Measurements from ENCODE around the gene GDI2.

GDI2 gene

GRCh38 chr10:5774987-5775620, 38.1 kb downstream of the GDI2 start:
- H3K36me3 ChIP-seq (ENCODE audit: control insufficient read depth, insufficient read depth, low read length), result peaks cover 2% of the 10 kb centered on the region
- no peak overlapping the region for H3K23ac ChIP-seq (ENCODE audit: low read length)
- no CpG with 5 or more reads among the region's 8 CpGs for WGBS (ENCODE audit: extremely low coverage, insufficient coverage, low lambda C conversion rate)
- no peak overlapping the region for H3K4me2 ChIP-seq (ENCODE audit: low read length)
- no peak overlapping the region for H3K9ac ChIP-seq (ENCODE audit: low read length)
- H2BK5ac ChIP-seq (ENCODE audit: low read length), result no peak overlapping the region
- H2AK5ac ChIP-seq (ENCODE audit: low read length), result no peak overlapping the region
- peaks cover 47% of the 10 kb centered on the region for H3K79me2 ChIP-seq (ENCODE audit: control insufficient read depth, insufficient read depth, low read length)
- H4K8ac ChIP-seq (ENCODE audit: low read depth, low read length), result no peak overlapping the region
- no peak overlapping the region for H4K5ac ChIP-seq (ENCODE audit: low read length)
- H2BK15ac ChIP-seq (replicated peaks; ENCODE audit: low read depth), result no peak overlapping the region
- H3K56ac ChIP-seq (ENCODE audit: low read length), result no peak overlapping the region
- no peak overlapping the region for H3K18ac ChIP-seq (ENCODE audit: low read length)
- no peaks in the 10 kb centered on the region for H3K4me1 ChIP-seq (ENCODE audit: control insufficient read depth, low read depth, low read length)
- DNase-seq, result no peak
- no peak overlapping the region for H3K27ac ChIP-seq (ENCODE audit: low read depth, low read length)
- no peak overlapping the region for H3K4ac ChIP-seq (ENCODE audit: low read depth, low read length)
- no peaks in the 10 kb centered on the region for H3K27me3 ChIP-seq (ENCODE audit: insufficient read depth, low read length, poor library complexity)
- H2BK120ac ChIP-seq (ENCODE audit: low read depth, low read length), result no peak overlapping the region
- H3K79me1 ChIP-seq (ENCODE audit: low read length), result peaks cover 17% of the 10 kb centered on the region
- no peak overlapping the region for H3K4me3 ChIP-seq (ENCODE audit: low read length)

- peaks cover 2% of the 10 kb centered on the region for H3K79me1 ChIP-seq (ENCODE audit: low read length)
- no peak overlapping the region for H4K8ac ChIP-seq (ENCODE audit: low read depth, low read length)
- H3K23ac ChIP-seq (ENCODE audit: low read length), result no peak overlapping the region
- no CpG with 5 or more reads among the region's 2 CpGs for WGBS (ENCODE audit: extremely low coverage, insufficient coverage, low lambda C conversion rate)
- H2BK5ac ChIP-seq (ENCODE audit: low read length), result no peak overlapping the region
- H3K18ac ChIP-seq (ENCODE audit: low read length), result no peak overlapping the region
- peaks cover 7% of the 10 kb centered on the region for H3K36me3 ChIP-seq (ENCODE audit: control insufficient read depth, insufficient read depth, low read length)
- no peak overlapping the region for H3K4me2 ChIP-seq (ENCODE audit: low read length)
- no peak overlapping the region for H3K4me3 ChIP-seq (ENCODE audit: low read length)
- H4K5ac ChIP-seq (ENCODE audit: low read length), result no peak overlapping the region
- no peaks in the 10 kb centered on the region for H3K4me1 ChIP-seq (ENCODE audit: control insufficient read depth, low read depth, low read length)
- H3K79me2 ChIP-seq (ENCODE audit: control insufficient read depth, insufficient read depth, low read length), result peaks cover 2% of the 10 kb centered on the region
- no peak overlapping the region for H2BK120ac ChIP-seq (ENCODE audit: low read depth, low read length)
- H2AK5ac ChIP-seq (ENCODE audit: low read length), result no peak overlapping the region
- no peak overlapping the region for H3K9ac ChIP-seq (ENCODE audit: low read length)
- DNase-seq, result no peak
- H3K4ac ChIP-seq (ENCODE audit: low read depth, low read length), result no peak overlapping the region
- no peak overlapping the region for H2BK15ac ChIP-seq (replicated peaks; ENCODE audit: low read depth)
- H3K27me3 ChIP-seq (ENCODE audit: insufficient read depth, low read length, poor library complexity), result no peaks in the 10 kb centered on the region
- no peak overlapping the region for H3K27ac ChIP-seq (ENCODE audit: low read depth, low read length)
- H3K56ac ChIP-seq (ENCODE audit: low read length), result no peak overlapping the region
Observed at GRCh38 chr10:5766189-5766588, 47.0 kb downstream of the GDI2 start.

GRCh38 chr10:5765617-5766016, 47.6 kb downstream of the GDI2 start:
- Histone ChIP-seq H3K4me3 (ENCODE audit: low read length) (no peak overlapping the region), H3K79me1 (ENCODE audit: low read length) (peaks cover 2% of the 10 kb centered on the region), H3K27ac (ENCODE audit: low read depth, low read length) (no peak overlapping the region), H3K56ac (ENCODE audit: low read length) (no peak overlapping the region), H2AK5ac (ENCODE audit: low read length) (no peak overlapping the region), H3K9ac (ENCODE audit: low read length) (no peak overlapping the region), H2BK120ac (ENCODE audit: low read depth, low read length) (no peak overlapping the region), H3K18ac (ENCODE audit: low read length) (no peak overlapping the region), H3K4ac (ENCODE audit: low read depth, low read length) (no peak overlapping the region), H3K4me2 (ENCODE audit: low read length) (no peak overlapping the region), H3K27me3 (ENCODE audit: insufficient read depth, low read length, poor library complexity) (no peaks in the 10 kb centered on the region), H3K4me1 (ENCODE audit: control insufficient read depth, low read depth, low read length) (no peaks in the 10 kb centered on the region), H4K5ac (ENCODE audit: low read length) (no peak overlapping the region), H3K23ac (ENCODE audit: low read length) (no peak overlapping the region), H4K8ac (ENCODE audit: low read depth, low read length) (no peak overlapping the region), H3K36me3 (ENCODE audit: control insufficient read depth, insufficient read depth, low read length) (peaks cover 8% of the 10 kb centered on the region), H3K79me2 (ENCODE audit: control insufficient read depth, insufficient read depth, low read length) (peaks cover 2% of the 10 kb centered on the region), H2BK15ac (replicated peaks; ENCODE audit: low read depth) (no peak overlapping the region), H2BK5ac (ENCODE audit: low read length) (no peak overlapping the region)
- WGBS (ENCODE audit: extremely low coverage, insufficient coverage, low lambda C conversion rate), result no CpG with 5 or more reads among the region's 2 CpGs
- DNase-seq, result no peak

GRCh38 chr10:5764422-5765297, 48.6 kb downstream of the GDI2 start:
- no peak overlapping the region for H2BK5ac ChIP-seq (ENCODE audit: low read length)
- H2BK15ac ChIP-seq (replicated peaks; ENCODE audit: low read depth), result no peak overlapping the region
- no peak overlapping the region for H3K23ac ChIP-seq (ENCODE audit: low read length)
- H3K18ac ChIP-seq (ENCODE audit: low read length), result no peak overlapping the region
- H2BK120ac ChIP-seq (ENCODE audit: low read depth, low read length), result no peak overlapping the region
- peaks cover under 1% of the 10 kb centered on the region for H3K79me2 ChIP-seq (ENCODE audit: control insufficient read depth, insufficient read depth, low read length)
- H3K4me2 ChIP-seq (ENCODE audit: low read length), result no peak overlapping the region
- no peak overlapping the region for H3K9ac ChIP-seq (ENCODE audit: low read length)
- H3K4me1 ChIP-seq (ENCODE audit: control insufficient read depth, low read depth, low read length), result no peaks in the 10 kb centered on the region
- H4K8ac ChIP-seq (ENCODE audit: low read depth, low read length), result no peak overlapping the region
- H3K56ac ChIP-seq (ENCODE audit: low read length), result no peak overlapping the region
- H4K5ac ChIP-seq (ENCODE audit: low read length), result no peak overlapping the region
- H2AK5ac ChIP-seq (ENCODE audit: low read length), result no peak overlapping the region
- H3K27ac ChIP-seq (ENCODE audit: low read depth, low read length), result no peak overlapping the region
- no peaks in the 10 kb centered on the region for H3K27me3 ChIP-seq (ENCODE audit: insufficient read depth, low read length, poor library complexity)
- no peak overlapping the region for H3K4ac ChIP-seq (ENCODE audit: low read depth, low read length)
- H3K36me3 ChIP-seq (ENCODE audit: control insufficient read depth, insufficient read depth, low read length), result peaks cover 12% of the 10 kb centered on the region
- no peak for DNase-seq
- no CpG with 5 or more reads among the region's 10 CpGs for WGBS (ENCODE audit: extremely low coverage, insufficient coverage, low lambda C conversion rate)
- H3K4me3 ChIP-seq (ENCODE audit: low read length), result no peak overlapping the region
- H3K79me1 ChIP-seq (ENCODE audit: low read length), result peaks cover 2% of the 10 kb centered on the region

GRCh38 chr10:5762531-5762930, 50.7 kb downstream of the GDI2 start:
- H2AK5ac ChIP-seq (ENCODE audit: low read length), result no peak overlapping the region
- H2BK15ac ChIP-seq (replicated peaks; ENCODE audit: low read depth), result no peak overlapping the region
- no peak overlapping the region for H2BK5ac ChIP-seq (ENCODE audit: low read length)
- no CpG with 5 or more reads among the region's 1 CpG for WGBS (ENCODE audit: extremely low coverage, insufficient coverage, low lambda C conversion rate)
- H3K9ac ChIP-seq (ENCODE audit: low read length), result no peak overlapping the region
- no peak overlapping the region for H3K27ac ChIP-seq (ENCODE audit: low read depth, low read length)
- H3K56ac ChIP-seq (ENCODE audit: low read length), result no peak overlapping the region
- no peaks in the 10 kb centered on the region for H3K79me2 ChIP-seq (ENCODE audit: control insufficient read depth, insufficient read depth, low read length)
- no peaks in the 10 kb centered on the region for H3K4me1 ChIP-seq (ENCODE audit: control insufficient read depth, low read depth, low read length)
- H3K27me3 ChIP-seq (ENCODE audit: insufficient read depth, low read length, poor library complexity), result no peaks in the 10 kb centered on the region
- H3K18ac ChIP-seq (ENCODE audit: low read length), result no peak overlapping the region
- H3K23ac ChIP-seq (ENCODE audit: low read length), result no peak overlapping the region
- no peak overlapping the region for H3K4me2 ChIP-seq (ENCODE audit: low read length)
- no peak overlapping the region for H3K4me3 ChIP-seq (ENCODE audit: low read length)
- H4K5ac ChIP-seq (ENCODE audit: low read length), result no peak overlapping the region
- H3K79me1 ChIP-seq (ENCODE audit: low read length), result no peaks in the 10 kb centered on the region
- no peak overlapping the region for H2BK120ac ChIP-seq (ENCODE audit: low read depth, low read length)
- H3K36me3 ChIP-seq (ENCODE audit: control insufficient read depth, insufficient read depth, low read length), result peaks cover 14% of the 10 kb centered on the region
- no peak overlapping the region for H3K4ac ChIP-seq (ENCODE audit: low read depth, low read length)
- H4K8ac ChIP-seq (ENCODE audit: low read depth, low read length), result no peak overlapping the region
- DNase-seq, result no peak

All from mesendoderm (in vitro differentiated cells).